Measurements from ENCODE around the gene ZSWIM9. TPM values are rescaled to one million over a fixed set of nuclear protein-coding genes. Genes with fewer than 3 reads are reported as not detected.
"Not testable (repeated sequence)": the region's sequence is repeated elsewhere in the genome, so short reads cannot be mapped to it uniquely, and the experiment has no call there.

The ZSWIM9 gene
- total RNA-seq, 1 experiment from 2014 or later = 6.8 TPM

GRCh38 chr19:48218997-48219396 is 48.5 kb downstream of the ZSWIM9 start:
- Histone ChIP-seq H3K27me3 (ENCODE audit: control insufficient read depth, insufficient read depth, low read length) (no peaks in the 10 kb centered on the region), H3K4me3 (ENCODE audit: low read depth in 2 of 2, low read length in 2 of 2) (no peak overlapping the region), H3K27ac (ENCODE audit: low read length) (no peak overlapping the region), H3K36me3 (ENCODE audit: control insufficient read depth, insufficient read depth, low read length) (no peaks in the 10 kb centered on the region), H3K9me3 (ENCODE audit: control insufficient read depth, insufficient read depth, low read depth, low read length) (no peaks in the 10 kb centered on the region), H3K4me1 (ENCODE audit: control insufficient read depth, insufficient read depth, low read length) (no peaks in the 10 kb centered on the region)
- ChIA-PET POLR2A (no interaction called here), CTCF (no interaction called here)
- intact Hi-C loops (cut with micrococcal nuclease; ENCODE audit: unreplicated experiment) = no loop called here
- DNase-seq (ENCODE audit: low read depth, low spot score) (no peak), ATAC-seq (no peak)
- in situ Hi-C loops (cut with HindIII; ENCODE audit: low pct_unique_long_range_greater_than_20kb, low sequenced_read_pairs) = no loop called here
- TF ChIP-seq REST (IDR thresholded peaks at IDR 0.05; ENCODE audit: insufficient read depth in 1 of 2, low read depth in 2 of 2, low read length in 1 of 2) = no peak
- BruUV-seq (replicated peaks) = no TSS peak

- CTCF ChIA-PET; in situ Hi-C loops (cut with HindIII; ENCODE audit: low pct_unique_long_range_greater_than_20kb, low sequenced_read_pairs); BruUV-seq (replicated peaks); H3K4me1 ChIP-seq (ENCODE audit: control insufficient read depth, insufficient read depth, low read length); H3K27me3 ChIP-seq (ENCODE audit: control insufficient read depth, insufficient read depth, low read length); DNase-seq (ENCODE audit: low read depth, low spot score); ATAC-seq; POLR2A ChIA-PET; H3K27ac ChIP-seq (ENCODE audit: low read length); H3K9me3 ChIP-seq (ENCODE audit: control insufficient read depth, insufficient read depth, low read depth, low read length); H3K4me3 ChIP-seq (ENCODE audit: low read depth in 2 of 2, low read length in 2 of 2); intact Hi-C loops (cut with micrococcal nuclease; ENCODE audit: unreplicated experiment); H3K36me3 ChIP-seq (ENCODE audit: control insufficient read depth, insufficient read depth, low read length): not testable (repeated sequence)
These were observed 50.3 kb downstream of the ZSWIM9 start for GRCh38 chr19:48220784-48221183.

- intact Hi-C loops (cut with micrococcal nuclease; ENCODE audit: unreplicated experiment) (no loop called here), in situ Hi-C loops (cut with HindIII; ENCODE audit: low pct_unique_long_range_greater_than_20kb, low sequenced_read_pairs) (no loop called here)
- Histone ChIP-seq H3K27ac (ENCODE audit: low read length) (no peak overlapping the region), H3K4me3 (ENCODE audit: low read depth in 2 of 2, low read length in 2 of 2) (no peak overlapping the region), H3K36me3 (ENCODE audit: control insufficient read depth, insufficient read depth, low read length) (no peaks in the 10 kb centered on the region), H3K27me3 (ENCODE audit: control insufficient read depth, insufficient read depth, low read length) (no peaks in the 10 kb centered on the region), H3K4me1 (ENCODE audit: control insufficient read depth, insufficient read depth, low read length) (no peaks in the 10 kb centered on the region), H3K9me3 (ENCODE audit: control insufficient read depth, insufficient read depth, low read depth, low read length) (no peaks in the 10 kb centered on the region)
- no peak for TF ChIP-seq TCF7L2 (IDR thresholded peaks at IDR 0.05; ENCODE audit: low read depth, low read length)
- TF ChIP-seq CTCF (IDR thresholded peaks at IDR 0.05) = no peak
- no peak for TF ChIP-seq POLR2AphosphoS5 (IDR thresholded peaks at IDR 0.05; ENCODE audit: low read depth, low read length)
- TF ChIP-seq REST (IDR thresholded peaks at IDR 0.05; ENCODE audit: insufficient read depth in 1 of 2, low read depth in 2 of 2, low read length in 1 of 2) = no peak
- BruUV-seq (replicated peaks) = no TSS peak
- ATAC-seq (no peak), DNase-seq (ENCODE audit: low read depth, low spot score) (no peak)
- CTCF ChIA-PET = no interaction called here
- POLR2A ChIA-PET = no interaction called here
These were observed 51.1 kb downstream of the ZSWIM9 start for GRCh38 chr19:48221628-48222027.
